GM12873 (cell line): Measurements from ENCODE around the gene TCFL5.

Experiments used
- TF ChIP-seq, protein P1 (sequence below): IDR thresholded peaks from 2 replicates; pipeline ENCODE4 v1.5.1; 2012; ENCODE audit warnings: low read depth, mild to moderate bottlenecking, moderate library complexity, low read length, control low read depth; ENCODE audit not compliant: insufficient read depth; ENCODE audit errors: missing control alignments

The TCFL5 gene

DNA sequence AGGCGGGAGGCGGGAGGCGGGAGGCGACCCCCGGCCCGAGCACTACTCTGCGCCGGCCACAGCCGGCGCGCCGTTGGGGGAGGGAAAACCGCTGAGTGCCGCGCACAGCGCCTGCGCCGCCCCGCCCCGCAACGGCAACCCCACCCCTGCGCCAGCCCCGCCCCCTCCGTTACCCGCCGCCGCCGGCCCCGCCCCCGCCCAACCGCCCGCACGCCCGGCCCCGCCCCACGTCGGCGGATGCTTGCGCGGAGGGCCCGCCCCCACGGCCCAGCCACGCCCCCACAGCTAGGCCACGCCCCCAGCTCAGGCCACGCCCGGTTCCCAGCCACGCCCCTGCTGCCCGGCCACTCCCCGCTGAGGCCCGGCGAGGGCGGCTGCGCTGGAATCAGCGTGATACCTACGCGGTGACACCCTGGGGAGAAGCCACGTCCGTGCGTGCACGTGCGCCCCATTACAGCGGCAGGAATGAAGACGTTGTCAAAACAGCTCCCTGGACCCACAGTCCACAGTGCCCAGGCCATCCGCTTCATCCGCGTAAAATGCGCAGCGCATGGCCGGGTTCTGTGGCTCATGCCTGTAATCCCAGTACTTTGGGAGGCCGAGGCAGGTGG is at the start of gene TCFL5:
TCFL5 (minus strand) TSS at position 97 of the 611 bp plus-strand sequence. CDS start 152 bp downstream, outside the sequence.
- TF ChIP-seq, protein P1, sequence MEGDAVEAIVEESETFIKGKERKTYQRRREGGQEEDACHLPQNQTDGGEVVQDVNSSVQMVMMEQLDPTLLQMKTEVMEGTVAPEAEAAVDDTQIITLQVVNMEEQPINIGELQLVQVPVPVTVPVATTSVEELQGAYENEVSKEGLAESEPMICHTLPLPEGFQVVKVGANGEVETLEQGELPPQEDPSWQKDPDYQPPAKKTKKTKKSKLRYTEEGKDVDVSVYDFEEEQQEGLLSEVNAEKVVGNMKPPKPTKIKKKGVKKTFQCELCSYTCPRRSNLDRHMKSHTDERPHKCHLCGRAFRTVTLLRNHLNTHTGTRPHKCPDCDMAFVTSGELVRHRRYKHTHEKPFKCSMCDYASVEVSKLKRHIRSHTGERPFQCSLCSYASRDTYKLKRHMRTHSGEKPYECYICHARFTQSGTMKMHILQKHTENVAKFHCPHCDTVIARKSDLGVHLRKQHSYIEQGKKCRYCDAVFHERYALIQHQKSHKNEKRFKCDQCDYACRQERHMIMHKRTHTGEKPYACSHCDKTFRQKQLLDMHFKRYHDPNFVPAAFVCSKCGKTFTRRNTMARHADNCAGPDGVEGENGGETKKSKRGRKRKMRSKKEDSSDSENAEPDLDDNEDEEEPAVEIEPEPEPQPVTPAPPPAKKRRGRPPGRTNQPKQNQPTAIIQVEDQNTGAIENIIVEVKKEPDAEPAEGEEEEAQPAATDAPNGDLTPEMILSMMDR: no peak

DNA sequence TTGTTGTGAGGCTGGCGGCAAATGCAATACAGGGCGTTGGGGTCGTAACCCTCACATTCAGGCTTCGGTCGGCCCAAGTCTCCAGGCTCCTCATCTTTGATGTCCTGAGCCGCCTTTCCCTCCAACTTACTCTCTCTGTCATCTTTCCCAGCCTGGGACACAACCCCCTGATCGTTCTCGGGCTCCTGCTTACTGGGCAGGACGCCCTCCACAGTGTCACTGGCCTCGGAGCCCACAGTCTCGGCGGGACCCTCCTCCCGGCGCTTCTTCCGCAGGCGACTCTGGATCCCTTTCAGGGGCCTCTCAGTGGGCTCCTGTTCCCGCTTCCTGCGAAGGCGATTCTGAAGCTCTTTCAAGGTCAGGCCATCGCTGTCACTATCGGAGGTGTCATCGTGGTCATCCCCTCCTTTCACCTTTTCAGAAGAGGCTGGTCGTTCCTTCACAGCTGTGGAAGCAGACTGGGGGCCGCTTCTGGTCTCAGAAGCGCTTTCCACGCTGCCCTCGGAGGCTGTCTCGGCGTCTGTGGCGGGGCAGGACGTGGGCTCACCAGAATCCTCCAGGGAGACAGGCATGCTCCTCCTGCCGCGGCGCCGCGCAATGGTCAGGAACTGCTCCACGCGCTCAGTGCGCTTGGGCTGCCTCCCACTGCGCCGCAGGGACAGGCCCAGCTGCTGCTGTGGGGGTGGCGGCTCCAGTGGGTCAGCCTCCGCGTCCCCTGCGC is 49.3 kb upstream of the TCFL5 start:
- TF ChIP-seq, protein P1: no peak

DNA sequence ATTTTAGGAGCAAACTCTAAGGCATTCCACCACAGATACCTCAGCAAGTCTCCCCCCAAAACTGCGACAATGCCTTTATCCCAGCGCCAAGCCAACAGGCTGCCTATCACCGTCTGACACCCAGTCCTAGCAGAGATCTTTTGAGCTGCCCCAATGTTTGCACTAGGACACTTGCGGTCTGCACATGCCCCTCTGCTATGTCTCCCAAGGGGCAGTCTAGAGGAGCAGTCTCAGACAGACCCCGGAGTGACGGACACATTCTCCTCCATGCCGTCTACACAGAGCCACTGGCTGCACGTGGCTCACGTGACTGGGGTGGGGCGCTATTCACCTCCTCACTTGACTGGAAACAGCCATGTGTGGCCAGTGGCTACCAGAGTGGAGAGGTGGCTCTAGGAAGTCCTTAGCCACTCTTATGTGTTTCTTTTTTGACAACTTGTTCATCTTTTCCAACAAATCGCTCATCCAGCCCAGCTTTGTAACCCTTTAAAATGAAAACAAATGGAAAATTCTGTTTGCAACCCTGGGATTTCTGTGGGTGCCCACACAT is 48.7 kb upstream of the TCFL5 start:
- TF ChIP-seq, protein P1: no peak

DNA sequence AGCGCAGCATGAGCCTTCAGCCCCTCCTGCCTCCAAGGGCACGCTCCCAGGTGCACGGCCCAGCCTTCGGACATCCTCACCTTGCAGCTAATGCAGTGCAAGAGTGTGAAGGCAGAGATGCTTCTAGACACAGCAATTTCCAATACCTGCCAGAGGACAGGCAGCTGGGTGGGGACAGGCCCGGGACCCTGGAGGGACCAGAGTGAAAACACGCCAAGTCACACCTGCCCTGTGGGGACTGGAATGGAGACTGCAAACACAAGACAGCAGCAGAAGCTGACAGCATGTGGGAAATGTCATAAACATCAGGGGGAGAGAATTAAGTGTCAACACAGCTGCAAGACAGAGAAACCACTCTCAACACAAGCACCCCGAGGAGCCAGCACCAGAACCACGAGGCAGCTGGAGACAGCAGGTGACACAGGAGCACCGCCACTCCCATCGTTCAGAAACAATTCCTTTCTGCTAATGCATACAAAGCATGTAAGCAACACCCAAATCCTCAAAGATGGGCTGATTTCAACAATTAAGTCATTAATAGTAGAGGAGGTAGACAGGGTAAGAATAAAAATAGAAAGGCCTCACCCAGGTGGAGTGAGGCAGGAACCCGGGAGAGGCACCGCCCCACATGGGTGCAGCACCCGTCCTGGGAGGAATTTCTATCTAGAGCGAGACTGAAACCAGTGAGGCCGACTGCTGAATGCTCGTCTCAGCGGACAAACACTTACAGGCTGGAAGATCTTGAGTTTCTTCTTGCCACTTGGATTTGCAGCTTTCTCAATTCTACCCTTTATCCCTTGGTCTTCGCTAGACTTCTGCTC is 47.6 kb upstream of the TCFL5 start:
- TF ChIP-seq, protein P1: no peak

DNA sequence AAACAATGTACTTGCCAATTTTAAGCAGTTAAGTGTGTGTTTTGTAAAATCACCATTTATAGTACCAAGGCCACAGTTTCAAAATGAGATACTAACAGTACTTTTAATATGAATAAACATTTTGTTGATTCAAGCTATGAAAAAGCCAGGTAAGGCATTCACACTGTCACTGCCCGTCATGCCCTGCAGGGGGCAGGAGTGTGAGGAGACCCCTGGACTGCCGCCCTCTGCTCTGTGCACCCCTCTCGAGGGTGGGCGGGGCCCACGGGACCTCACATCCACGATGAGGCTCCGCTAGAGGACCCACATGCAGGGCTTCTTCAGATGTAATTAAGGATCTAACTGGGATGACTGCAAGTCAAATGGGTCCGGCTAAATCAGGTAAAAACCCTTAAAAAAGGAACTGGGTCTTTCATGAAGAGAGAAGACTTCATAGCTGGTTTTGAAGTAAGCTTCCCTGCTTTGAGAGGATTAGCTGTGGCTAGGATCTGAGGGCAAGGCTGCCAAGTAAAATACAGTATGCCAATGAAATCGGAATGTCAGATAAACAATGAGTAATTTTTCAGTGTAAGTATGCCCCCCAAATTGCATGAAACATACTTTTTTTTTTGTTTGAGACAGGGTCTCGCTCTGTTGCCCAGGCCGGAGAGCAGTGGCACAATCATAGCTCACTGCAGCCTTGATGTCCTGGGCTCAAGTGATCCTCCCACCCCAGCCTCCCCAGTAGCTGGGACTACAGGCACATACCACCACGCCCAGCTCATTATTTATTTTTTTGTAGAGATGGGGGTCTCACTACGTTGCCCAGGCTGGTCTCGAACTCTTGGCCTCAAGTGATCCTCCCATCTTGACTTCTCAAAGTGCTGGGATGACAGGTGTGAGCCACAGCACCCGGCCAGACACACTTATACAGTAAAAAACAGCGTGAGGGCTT is 46.0 kb upstream of the TCFL5 start:
- TF ChIP-seq, protein P1: peak; percentile 75

DNA sequence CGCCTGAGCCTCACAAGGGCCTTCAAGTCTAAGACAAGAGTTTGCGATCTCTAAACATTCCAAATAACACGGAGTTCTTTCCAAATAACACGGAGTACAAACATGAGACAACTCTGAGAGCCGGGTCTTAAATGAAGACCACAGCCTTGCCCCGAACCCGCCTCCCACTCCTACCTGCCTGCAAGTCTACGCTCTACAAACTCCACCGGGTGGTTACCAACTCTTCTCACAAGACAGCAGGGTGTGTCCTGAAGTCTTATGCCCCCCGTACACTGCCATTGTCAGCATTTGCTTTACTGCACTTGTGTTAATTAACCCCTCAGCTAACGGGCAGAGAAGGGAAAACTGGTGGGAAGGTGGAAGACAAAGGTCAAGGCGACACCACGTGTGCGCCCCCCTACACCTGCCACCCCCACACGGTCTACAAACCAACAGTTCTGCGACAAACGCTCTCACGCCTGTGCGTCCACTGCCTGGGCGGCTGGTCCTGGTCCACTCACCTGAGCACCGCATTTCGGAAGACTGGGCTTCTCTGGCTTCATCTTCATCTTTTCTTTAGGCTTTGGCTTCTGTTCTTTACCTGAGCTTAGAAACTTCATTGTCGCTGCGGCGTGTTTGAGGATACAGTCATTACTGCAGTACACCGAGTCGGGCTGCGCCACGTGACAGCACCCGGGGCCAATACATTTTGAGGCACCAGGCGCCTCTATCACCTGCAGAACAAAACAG is 45.2 kb upstream of the TCFL5 start:
- TF ChIP-seq, protein P1: no peak
